Stimulated activated CD8-positive, alpha-beta memory T cell treated with anti-CD3 and anti-CD28 coated beads, Interleukin-4, amount 100 ng/mL, for 48 hours (primary cell): ENCODE results near the gene LBR.
"Not testable (repeated sequence)": the region's sequence is repeated elsewhere in the genome, so short reads cannot be mapped to it uniquely, and the experiment has no call there.

Experiments
- DNase-seq: peaks from one replicate; pipeline ENCODE4 v3.0.0-alpha.2; 2020

LBR gene

DNA sequence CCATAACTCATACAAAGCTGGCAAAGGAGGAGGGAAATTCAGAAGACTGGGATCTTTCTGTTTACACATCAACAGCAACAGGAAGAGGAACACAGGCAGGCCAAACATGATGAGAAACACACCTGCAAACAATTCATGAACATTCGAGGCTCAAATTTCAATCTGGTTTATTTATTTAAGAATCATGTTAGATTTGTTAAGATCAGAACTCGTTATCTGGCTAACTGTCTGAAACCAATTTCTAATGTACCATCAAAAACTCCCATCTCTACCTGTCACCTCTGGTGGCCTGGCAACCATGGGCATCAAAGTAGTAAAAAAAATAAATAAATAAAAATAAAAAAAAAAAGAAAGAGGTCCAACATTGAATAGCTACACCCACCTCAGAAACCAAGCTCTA is 9.8 kb downstream of the LBR start:
- no peak for DNase-seq

GRCh38 chr1:225415967-225416745 is 11.7 kb downstream of the LBR start:
- DNase-seq = no peak

DNA sequence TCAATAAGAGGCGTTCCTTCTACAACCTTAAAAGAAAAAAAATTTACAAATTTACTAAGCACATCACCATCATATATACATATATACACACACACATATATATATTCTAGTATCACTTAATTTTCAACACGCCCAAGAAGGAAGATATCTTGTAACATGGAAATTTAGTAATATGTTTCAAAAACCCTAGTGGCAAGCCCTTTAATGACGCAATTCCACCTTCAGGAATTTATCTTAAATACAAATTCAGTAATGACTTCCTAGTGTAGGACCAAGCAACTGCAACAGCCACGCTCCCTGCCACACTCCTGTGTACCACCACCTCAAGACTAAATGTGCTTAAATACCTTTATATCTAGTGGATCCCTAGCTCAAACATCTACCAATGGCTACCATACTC is 12.5 kb downstream of the LBR start:
- no peak for DNase-seq

DNA sequence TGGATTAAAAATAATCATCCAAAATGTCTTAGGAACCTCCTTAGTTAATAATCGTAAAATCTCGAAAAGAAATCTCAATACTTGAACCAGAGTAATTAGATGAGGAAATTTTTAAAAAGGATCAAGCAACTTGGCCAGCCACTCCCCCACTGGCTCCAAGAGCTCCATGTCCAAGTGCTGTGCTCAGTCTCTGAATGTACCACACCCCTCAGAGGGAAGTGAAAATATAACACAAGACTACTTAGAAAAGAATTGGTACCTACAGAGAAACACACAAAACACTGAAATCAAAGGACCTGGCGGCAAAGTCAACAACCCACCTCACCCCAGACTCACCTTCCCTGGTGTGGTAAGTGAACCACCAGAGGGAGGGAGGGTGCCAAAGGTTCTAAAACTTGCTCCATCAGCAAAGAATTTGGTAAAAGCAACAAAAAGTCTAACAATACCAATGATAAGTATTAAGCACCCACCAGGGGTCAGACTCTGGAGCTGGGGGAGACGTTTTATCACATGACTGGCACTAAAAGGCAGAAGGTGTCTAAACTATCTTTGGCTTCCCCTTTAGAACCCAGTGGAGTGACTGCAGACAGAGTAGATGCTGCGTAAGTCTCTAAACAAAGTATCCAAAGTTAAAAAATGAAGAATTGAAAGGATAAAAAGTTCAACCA is 14.0 kb downstream of the LBR start:
- no peak for DNase-seq

DNA sequence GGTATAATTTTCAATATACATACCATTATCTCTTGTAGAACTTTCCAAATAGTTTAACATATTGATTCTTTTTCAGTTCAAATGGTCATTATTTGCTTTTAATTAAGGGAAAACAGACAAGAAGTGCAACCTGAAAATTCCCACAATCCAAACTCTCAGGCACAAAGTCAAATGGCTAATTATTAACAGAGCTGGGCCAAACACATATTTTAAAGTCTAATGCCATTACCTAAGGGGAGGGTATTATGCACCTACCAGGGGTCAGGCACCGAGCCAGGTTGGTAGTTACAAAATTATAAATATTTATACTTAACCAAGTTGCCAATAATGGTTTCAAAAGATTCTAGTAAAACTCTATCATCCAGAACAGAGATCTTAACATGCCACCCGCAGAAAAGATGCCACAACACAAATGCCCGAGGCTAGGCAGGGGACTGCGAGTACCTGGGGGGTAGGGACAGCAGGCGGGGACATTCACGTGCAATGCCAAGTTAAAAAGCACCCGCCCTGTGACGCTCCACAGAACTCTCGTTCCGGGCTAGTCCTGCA is 15.0 kb downstream of the LBR start:
- DNase-seq = no peak

GRCh38 chr1:225412321-225412720 is 15.5 kb downstream of the LBR start:
- DNase-seq = no peak

- no peak for DNase-seq
These were observed 17.8 kb downstream of the LBR start for GRCh38 chr1:225410036-225410435.

DNA sequence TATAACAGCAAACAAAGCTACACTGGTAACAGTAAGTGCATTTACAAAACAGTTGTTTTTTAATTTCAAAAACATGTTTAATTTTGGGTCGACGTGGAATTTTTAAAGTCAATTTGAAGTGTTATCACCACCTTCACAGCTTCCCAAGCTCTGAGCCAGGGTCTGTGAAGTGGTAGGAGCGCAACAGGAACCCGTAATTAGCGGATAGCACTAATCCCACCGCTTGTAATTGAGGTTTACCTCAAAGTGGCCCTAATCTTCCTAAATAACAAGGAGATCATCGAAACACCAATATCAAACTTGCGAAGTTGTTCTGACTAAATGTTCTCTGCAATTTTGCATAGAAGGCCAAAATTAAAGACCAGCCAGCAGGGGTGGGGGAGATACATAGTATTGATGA is 18.8 kb downstream of the LBR start:
- DNase-seq = no peak

GRCh38 chr1:225408249-225408648 is 19.6 kb downstream of the LBR start:
- no peak for DNase-seq

DNA sequence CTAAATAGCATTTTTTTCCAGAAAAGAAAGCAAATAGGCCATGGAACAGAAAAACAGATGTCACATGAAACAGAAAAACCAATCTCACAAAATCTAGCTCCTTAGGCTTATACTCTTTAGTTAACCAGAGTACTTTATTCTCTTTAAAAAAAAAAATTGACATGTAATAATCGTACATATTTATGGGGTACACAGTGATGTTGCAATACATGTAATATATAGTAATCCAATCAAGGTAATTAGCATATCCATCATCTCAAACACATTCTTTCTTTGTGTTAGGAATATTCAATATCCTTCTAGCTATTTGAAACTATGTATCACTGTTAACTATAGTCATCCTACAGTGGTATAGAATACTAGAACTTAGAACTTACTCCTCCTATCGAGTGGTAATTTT is 20.1 kb downstream of the LBR start:
- no peak for DNase-seq

DNA sequence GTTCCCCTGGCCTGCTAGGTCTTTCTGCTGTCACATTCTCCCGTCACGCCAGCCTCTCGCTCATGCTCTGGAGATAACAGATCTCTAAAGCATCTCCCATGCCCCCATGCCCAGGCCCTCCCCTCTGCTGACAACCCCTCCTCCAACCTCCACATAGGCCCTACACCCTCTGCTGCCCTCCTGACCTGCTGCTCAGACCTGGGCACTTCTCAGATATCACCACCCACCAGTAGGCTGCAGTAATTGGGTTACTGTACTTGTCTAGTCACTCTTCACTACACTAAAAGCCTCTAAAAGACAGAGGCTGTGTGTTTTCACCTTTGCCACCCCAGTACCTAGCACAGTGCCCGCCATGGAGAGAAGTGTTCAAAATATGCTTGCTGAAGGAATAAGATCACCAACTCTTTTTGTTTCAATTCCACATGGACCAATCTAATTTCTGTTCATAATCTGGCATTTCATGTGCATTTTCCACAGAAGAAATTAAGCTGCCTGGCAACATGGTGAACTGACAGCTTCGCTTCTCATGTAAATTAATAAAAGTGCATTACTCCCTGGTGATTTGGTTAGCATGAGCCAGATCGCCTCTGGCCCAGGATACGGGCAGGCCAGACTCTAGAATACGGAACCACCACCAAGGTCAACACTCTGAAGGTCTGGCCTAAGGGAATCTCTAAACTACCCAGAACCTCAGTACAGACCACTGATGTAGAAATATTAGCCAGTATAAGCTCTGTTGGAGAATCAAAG is 20.7 kb downstream of the LBR start:
- DNase-seq = no peak

- DNase-seq = no peak
These were observed 26.9 kb downstream of the LBR start for GRCh38 chr1:225400968-225401367.

DNA sequence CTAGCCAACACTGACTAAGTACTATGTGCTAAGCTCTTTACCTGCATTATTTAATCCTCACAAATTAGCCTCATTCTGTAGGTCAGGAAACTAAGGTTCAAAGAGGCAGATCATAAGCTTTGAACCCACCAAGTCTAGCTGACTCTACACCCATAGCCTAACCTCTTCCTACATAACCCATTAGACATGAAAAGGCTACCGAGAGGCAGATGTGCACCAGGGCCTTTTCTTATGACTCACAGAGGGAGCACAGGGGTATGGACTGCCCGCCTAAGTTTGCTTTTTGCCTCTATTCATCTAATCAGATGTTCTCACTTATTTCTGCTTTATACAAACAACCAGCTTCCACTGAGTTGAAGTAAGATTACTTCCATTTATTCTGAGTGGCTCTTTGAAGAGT is 31.5 kb downstream of the LBR start:
- no peak for DNase-seq

GRCh38 chr1:225389843-225390242 is 38.0 kb downstream of the LBR start:
- no peak for DNase-seq

DNA sequence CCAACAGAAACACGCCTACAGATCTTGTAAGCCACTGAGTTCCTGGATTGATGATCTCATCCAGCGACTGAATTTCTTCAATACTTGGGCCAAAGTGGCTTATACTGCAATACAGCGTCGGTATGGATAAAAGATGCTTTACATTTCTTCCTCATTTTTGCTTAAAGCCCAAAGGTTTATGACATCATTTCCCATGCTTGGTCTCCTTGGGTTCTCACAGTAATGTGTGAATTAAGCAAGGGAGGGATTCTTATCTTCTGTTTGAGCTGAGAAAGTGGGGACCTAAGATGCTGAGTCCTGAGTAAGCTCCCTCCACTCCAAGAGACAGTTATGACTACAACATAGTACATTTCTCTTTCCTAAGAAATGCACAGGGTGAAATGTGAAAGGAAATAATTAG is 39.5 kb downstream of the LBR start:
- no peak for DNase-seq

DNA sequence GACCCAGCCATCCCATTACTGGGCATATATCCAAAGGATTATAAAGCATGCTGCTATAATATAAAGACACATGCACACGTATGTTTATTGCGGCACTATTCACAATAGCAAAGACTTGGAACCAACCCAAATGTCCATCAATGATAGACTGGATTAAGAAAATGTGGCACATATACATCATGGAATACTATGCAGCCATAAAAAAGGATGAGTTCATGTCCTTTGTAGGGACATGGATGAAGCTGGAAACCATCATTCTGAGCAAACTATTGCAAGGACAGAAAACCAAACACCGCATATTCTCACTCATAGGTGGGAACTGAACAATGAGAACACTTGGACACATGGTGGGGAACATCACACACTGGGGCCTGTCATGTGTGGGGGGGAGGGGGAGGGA is 41.0 kb downstream of the LBR start:
- not testable (repeated sequence) for DNase-seq

- no peak for DNase-seq
These were observed 47.1 kb downstream of the LBR start for GRCh38 chr1:225380691-225381090.

DNA sequence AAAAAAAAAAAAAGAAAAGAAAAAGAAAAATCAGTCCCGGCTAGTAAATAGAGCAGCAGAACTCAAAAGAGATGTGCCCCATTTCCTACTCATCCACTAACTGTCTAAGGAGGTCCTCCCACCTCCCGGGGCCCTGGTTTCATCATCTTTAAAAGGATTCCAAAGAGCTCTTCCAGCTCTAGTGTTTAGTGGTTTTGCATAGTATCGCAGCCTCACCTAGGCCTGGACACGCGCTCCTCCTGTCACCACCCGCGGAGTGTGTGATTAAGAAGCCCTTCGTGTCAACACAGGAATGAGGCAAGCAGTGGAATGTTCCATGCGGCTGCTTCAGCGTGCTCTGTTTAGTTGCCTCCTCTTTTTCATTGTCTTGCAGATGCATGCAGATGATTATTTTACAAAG is 49.0 kb downstream of the LBR start:
- no peak for DNase-seq

DNA sequence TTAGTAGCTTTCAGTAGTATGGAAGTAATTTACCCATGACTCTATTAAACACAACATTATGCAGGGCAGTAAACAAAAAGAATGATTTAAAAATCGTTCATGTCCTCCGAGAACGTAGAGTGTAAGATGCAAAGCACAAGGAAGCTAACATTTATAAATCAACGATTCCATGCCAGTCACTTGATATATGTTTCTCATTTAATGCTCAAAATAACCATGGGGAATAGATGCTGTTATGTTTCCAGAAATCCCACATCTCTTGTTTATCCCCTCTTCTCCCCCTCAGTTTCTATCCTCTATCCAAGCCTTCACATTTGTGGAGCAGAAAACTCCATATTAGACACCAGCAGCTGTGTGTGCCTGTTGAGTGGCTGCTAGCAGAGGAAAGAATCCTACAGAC is 52.8 kb downstream of the LBR start:
- DNase-seq = no peak

DNA sequence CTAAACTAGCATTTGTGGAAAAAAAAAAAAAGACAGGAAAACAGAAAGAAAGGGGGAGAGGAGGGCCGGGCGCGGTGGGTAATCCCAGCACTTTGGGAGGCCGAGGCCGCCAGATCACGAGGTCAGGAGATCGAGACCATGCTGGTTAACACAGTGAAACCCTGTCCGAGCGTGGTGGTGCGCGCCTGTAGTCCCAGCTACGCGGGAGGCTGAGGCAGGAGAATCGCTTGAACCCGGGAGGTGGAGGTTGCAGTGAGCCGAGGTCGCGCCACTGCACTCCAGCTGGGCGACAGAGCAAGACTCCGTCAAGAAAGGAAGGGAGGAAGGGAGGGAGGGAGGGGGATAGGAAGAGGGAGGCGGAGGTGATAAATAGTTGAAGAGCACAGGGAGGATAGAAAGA is 54.7 kb downstream of the LBR start:
- DNase-seq = no peak

- DNase-seq = no peak
These were observed 56.4 kb downstream of the LBR start for GRCh38 chr1:225371366-225372010.

DNA sequence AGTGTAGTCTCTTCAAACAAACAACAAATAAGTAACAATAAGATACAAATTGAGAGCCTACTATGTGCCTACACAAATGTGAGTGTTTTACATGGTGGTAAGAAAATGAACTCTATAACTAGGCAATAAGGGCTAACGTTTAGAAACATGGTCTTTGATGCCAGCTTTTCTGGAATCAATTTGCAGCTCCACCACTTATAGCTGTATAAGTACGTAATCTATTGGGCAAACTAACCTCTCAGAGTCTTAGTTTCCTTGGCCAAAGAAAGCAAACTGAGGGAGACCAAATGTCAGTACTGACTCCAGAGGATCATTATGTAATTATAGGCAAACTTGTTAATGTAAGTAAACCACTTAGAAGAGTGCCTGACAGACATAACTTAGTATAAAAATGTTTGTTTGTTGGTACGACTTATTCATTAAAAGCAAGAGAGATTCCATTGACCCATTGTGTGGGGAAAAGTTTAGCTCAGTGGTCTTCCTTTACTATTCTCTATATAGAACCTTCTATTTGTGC is 59.7 kb downstream of the LBR start:
- DNase-seq = no peak

GRCh38 chr1:225366552-225366951 is 61.3 kb downstream of the LBR start:
- no peak for DNase-seq
